MV-4-11 (cell line): ENCODE results near the gene FERMT2.
A peak's percentile ranks its signal among the peaks of the same experiment; 100 is the strongest.

Experiments
- DNase-seq: peaks from one replicate; lab custom pipeline; 2025; lab: John Stamatoyannopoulos, UW

FERMT2 gene

DNA sequence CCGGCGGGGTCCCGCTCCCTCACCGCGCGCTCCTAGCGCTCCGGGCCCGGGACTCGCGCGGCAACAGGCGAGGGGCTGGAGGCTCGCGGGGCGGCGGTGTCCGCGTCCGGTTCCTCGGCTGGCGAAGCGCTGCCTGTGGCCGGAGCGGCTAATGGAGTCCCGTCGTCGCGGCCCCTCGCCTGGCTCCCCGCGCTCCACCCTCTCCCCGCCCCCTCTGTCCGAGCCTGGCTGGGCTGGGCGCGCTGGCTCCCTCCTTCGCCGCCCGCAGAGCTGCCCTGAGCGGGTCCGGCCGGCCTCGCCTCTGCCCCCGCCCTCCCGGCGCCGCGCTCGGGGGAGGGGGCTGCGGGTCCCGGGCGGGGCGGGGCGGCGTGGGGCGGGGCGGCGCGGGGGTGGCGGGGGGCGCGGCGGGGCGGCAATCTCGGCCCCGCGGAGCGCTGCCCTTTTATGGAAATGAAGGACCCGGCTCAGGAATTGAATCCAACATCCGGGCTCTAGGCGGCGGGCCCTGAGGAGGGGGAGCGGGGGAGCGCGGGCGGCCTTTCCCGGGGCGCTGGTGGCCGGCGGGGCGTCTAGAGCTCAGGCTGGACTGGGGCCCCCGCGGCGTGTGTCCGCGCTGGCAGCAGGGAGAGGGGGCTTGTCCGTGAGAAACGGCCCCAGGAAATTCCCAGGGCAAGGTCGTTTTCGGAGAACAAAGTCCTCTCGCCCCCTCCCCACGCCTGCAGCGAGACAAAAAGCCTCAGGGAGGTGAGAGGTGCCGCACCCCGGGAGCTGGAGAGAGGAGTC, at the start of gene FERMT2:
TSS of gene FERMT2 (minus strand) at position 153 of the 783 bp plus-strand sequence. CDS start 482 bp downstream, outside the sequence.
- no peak for DNase-seq

DNA sequence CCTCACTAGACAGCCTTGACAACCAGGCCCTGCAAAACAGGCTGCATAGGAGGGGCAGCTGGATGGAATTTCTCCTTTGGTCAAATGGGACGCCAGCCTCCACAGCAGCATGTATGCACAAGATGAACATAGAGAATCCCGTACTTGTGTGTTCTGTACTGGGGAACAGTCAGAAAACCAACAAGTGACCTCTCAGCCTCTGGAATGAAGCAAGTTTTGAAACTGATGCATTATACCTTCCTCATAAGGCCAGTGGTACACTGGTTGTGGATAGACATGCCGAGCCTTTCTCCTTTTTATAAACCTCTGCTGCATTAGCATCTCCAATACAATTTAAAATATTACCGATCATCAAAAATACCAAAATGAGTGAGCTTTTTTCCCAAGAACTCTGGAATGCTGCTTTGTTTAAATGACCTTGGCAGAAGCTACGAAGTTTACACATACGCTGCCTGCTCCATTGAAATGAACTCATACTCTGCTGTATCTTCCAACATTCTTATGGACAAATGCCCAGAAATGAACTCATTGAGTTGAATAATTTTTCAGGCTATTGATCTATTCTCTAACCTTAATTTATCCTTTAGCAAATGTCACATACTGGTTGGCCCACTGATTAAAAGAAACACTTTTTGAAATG, 47.6 kb upstream of the FERMT2 start:
- no peak for DNase-seq

DNA sequence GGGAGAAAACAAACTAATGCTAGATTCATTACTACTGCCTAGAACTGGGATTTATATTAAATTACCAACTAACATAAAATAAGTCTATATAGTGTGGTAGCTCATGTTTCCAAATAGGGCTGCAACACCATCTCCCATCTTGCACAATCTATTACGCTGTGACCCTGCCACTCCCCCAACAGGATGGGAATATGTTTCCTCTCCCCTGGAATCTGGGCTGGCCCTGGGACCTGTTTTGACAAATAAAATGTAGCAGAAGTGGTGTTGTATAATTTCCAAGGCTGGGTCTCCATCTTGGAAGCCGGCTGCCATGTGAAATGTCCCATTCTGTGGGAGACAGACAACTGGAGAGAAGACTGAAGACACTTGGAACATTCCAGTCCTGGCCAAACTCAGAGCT, 45.6 kb upstream of the FERMT2 start:
- no peak for DNase-seq

GRCh38 chr14:52995998-52996397, 45.1 kb upstream of the FERMT2 start:
- no peak for DNase-seq

DNA sequence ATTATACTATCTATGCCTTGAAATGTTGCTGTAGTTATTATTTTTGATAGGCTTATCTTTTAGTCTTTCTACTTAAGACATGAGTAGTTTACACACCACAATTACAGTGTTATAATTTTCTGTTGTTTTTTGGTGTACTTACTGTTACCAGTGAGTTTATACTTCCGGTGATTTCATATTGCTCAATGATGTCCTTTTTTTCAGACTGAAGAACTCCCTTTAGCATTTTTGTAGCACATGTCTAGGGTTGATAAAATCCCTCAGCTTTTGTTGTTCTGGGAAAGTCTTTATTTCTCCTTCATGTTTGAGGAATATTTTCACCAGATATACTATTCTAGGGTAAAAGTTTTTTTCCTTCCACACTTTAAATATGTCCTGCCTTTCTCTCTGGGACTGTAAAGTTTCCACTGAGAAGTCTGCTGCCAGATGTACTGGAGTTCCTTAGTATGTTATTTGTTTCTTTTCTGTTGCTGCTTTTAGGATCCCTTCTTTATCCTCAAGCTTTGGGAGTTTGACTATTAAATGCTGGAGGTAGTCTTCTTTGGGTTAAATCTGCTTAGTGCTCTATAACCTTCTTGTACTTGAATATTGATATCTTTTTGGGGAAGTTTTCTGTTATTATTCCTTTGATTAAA, 41.5 kb upstream of the FERMT2 start:
- DNase-seq = no peak

DNA sequence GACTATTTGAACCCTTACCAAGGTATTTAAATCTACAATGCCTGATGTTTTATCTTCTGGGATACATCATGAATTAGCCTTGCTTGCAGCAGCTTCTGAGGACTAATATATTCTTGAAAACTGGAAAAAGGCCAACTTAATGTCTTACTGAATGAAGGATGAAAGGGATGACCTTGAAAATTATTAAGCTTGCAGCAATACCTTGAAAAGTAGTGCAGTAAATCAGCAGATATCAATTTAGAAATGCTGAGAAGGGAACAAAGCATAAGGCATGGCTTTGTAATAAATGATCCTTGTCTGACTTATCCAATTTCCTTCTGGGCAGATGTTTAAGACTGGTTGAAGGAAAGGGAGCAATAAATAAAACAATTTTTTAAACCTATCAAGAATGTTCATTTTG, 37.3 kb upstream of the FERMT2 start:
- DNase-seq = no peak

DNA sequence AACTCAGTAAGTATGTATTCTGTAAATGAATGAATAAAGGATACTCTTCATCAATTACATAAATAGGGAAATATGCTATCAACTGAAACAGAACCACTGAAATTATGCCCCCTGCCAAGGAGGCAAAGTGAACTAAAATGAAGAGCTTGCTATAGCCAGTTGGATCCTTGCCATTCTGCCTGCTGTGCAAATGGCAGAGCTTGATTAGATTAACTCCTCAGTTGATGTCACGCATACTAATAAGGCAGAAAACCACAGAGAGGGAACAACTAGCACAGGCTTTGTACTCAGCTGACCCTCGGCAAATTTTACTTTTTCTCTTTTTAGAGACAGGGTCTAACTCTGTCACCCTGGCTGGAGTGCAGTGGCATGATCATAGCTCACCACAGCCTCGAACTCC, 36.7 kb upstream of the FERMT2 start:
- no peak for DNase-seq

- DNase-seq = no peak
Measured at GRCh38 chr14:52987042-52987441, 36.2 kb upstream of the FERMT2 start.

GRCh38 chr14:52977798-52978197, 26.9 kb upstream of the FERMT2 start:
- no peak for DNase-seq

- peak; percentile 7 for DNase-seq
Measured at GRCh38 chr14:52974406-52974805, 23.6 kb upstream of the FERMT2 start.

DNA sequence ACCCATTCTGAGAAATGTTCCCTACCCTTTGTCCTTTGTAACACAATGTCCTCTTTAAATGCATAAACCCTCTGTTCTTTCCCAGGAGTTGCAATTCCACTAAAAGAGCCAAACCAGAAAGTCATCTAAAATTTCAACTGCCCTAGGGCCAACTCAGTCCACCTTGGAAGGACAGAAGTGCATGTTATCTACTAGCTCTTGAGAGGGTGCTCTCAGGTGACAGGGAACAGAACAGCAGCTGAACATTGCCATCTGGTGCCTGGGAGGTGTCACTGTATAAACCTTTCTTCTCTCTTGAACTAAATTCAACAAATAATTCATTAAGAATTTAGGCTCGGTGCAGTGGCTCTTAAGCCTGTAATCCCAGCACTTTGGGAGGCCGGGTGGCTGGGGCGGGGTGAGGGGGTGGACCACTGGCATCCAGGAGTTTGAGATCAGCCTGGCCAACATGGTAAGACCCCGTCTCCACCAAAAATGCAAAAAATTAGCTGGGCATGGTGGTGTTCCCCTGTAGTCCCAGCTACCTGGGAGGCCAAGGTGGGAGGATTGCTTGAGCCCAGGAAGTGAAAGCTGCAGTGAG, 10.3 kb upstream of the FERMT2 start:
- DNase-seq = peak; percentile 38

DNA sequence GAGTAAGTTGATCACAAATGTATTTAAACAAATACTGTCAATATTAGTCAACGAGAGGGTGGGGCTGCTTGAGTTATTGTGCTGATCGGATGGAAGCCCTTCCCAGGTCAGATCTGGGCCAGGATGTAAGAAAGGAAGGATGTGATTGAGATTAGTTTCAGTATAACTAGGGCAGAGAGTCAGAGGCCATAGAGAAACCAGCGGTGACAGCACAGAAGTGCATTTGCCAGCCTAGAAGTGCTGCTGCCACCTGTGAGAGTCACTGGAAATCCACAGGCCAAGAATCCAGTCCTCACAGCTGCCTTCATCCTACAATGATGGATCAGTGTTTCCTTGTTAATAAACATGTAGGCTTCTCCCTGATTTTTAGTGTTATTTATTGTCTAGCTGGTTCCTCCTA, 9.8 kb upstream of the FERMT2 start:
- DNase-seq = no peak

- no peak for DNase-seq
Measured at GRCh38 chr14:52954346-52955214, 3.7 kb upstream of the FERMT2 start.

DNA sequence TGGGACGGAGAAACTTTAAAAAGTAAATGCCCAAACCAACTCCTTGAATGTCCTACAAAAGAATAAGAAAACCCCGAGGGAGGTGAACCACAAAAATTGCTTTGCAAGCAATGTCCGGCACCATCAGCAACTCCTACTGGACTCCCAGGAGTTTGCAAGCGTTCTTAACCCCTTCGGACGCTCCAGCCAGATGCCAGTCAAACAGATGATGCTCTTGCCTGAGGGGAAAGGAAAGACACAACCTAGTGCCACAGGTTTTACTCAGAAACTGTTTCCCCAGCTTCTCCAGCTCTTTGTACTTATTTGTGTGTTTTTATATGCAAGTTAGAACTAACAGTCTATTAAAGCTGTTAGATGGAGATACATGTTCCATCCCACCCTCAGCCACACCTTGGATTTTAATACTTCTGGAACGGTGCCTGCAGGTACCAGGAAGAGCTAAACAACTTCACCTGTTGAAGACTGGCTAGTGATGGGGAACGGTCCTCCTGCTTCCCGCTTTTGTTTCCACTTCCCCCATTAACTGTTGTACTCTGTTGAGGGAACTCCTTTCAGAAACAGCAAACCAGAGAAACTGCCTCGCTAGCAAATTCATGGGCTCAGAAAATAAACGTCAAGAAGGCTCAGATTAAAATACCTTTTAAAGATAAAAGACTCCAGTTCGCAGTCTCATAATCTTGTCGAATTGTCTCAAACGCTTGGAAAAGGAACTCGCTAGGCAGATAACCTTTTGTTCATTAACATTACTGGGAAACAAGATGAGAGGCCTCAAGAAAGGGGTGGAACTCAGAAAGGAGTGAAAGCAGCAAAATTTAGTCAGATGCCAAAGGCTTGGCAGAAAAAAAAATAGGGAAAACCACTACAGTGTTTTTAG, 1.1 kb upstream of the FERMT2 start:
- no peak for DNase-seq

DNA sequence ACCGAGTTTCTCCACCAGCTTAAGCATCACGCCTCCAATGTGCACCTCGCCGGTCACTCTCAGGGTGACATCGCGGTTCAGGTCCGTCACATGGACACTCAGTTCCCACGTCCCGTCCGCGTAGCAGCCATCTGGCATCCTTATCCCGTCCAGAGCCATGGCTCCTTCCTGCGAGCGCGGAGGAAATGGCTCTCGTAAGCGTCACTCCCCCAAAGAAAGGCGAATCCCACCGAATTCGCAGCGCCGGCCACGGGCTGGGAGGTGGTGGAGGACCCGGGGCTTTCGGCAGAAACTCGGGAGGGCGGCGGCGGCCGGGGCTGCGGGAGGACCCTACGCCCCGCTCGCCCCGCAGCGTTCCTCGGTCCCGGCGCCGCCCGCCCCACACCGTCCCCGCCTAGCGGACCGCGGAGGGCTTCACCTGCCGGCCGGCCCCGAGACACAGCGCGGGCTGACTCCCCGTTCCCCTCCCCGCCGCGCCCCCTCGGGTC, 396 bp downstream of the FERMT2 start:
- DNase-seq = no peak

- no peak for DNase-seq
Measured at GRCh38 chr14:52949711-52950409, 990 bp downstream of the FERMT2 start.

GRCh38 chr14:52949249-52949648, 1.6 kb downstream of the FERMT2 start:
- no peak for DNase-seq

GRCh38 chr14:52948836-52949235, 2.0 kb downstream of the FERMT2 start:
- DNase-seq = no peak

DNA sequence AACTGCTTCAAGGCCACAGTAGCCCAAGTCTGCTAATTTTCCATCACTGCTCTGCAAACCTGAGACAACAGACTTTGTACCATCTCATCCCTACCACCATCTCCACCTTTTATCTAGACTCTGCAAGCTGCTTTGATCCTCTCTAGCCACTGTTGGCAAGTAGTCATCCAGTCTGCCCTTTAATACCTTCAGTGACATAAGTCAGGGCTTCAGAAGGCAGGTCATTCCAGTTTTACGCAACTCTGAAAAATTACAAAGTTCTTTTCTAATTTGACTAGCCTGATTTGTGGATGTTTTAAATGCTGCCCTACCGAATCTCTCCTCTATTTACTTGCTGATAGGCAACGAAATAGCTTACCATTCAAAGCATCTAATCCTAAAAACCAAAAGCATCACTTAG, 2.8 kb downstream of the FERMT2 start:
- no peak for DNase-seq

GRCh38 chr14:52944254-52944653, 6.6 kb downstream of the FERMT2 start:
- DNase-seq = no peak
